ENCODE results near the gene TGFBR1.

TGFBR1 gene

GRCh38 chr9:99108131-99108530, 3.2 kb downstream of the TGFBR1 start:
- no peak for DNase-seq

GRCh38 chr9:99109522-99109921, 4.6 kb downstream of the TGFBR1 start:
- DNase-seq = no peak

GRCh38 chr9:99112750-99113413, 8.0 kb downstream of the TGFBR1 start:
- no peak for DNase-seq

GRCh38 chr9:99113414-99114048, 8.6 kb downstream of the TGFBR1 start:
- DNase-seq = no peak

GRCh38 chr9:99114049-99114440, 9.1 kb downstream of the TGFBR1 start:
- DNase-seq = no peak

GRCh38 chr9:99114846-99115500, 10.1 kb downstream of the TGFBR1 start:
- no peak for DNase-seq

GRCh38 chr9:99116003-99116411, 11.1 kb downstream of the TGFBR1 start:
- DNase-seq = no peak

GRCh38 chr9:99118782-99119466, 14.0 kb downstream of the TGFBR1 start:
- peak; percentile 60 for DNase-seq

GRCh38 chr9:99119976-99120655, 15.2 kb downstream of the TGFBR1 start:
- DNase-seq = no peak

GRCh38 chr9:99121604-99122003, 16.7 kb downstream of the TGFBR1 start:
- no peak for DNase-seq

GRCh38 chr9:99124534-99125255, 19.8 kb downstream of the TGFBR1 start:
- DNase-seq = no peak

- DNase-seq = no peak
Measured at GRCh38 chr9:99125446-99125845, 20.5 kb downstream of the TGFBR1 start.

- DNase-seq = no peak
Measured at GRCh38 chr9:99126312-99126711, 21.4 kb downstream of the TGFBR1 start.

GRCh38 chr9:99127356-99128132, 22.6 kb downstream of the TGFBR1 start:
- DNase-seq = no peak

- DNase-seq = no peak
Measured at GRCh38 chr9:99128133-99128406, 23.2 kb downstream of the TGFBR1 start.

GRCh38 chr9:99129091-99129490, 24.2 kb downstream of the TGFBR1 start:
- no peak for DNase-seq

- DNase-seq = no peak
Measured at GRCh38 chr9:99130069-99130468, 25.2 kb downstream of the TGFBR1 start.

- DNase-seq = no peak
Measured at GRCh38 chr9:99133145-99133544, 28.2 kb downstream of the TGFBR1 start.

GRCh38 chr9:99134893-99135341, 30.0 kb downstream of the TGFBR1 start:
- no peak for DNase-seq

- DNase-seq = no peak
Measured at GRCh38 chr9:99135456-99135855, 30.5 kb downstream of the TGFBR1 start.

GRCh38 chr9:99137225-99137624, 32.3 kb downstream of the TGFBR1 start:
- DNase-seq = no peak

- no peak for DNase-seq
Measured at GRCh38 chr9:99137891-99138290, 33.0 kb downstream of the TGFBR1 start.
